HG03103 (cell line): ENCODE results near the gene CILP.
"Not testable (repeated sequence)": the region's sequence is repeated elsewhere in the genome, so short reads cannot be mapped to it uniquely, and the experiment has no call there.

Source experiments
- ATAC-seq: cut with Tn5 transposase; IDR thresholded peaks from one replicate; pipeline ENCODE4 v1.9.1; 2021; ENCODE audit warnings: low read depth; ENCODE audit not compliant: unreplicated experiment

The CILP gene

DNA sequence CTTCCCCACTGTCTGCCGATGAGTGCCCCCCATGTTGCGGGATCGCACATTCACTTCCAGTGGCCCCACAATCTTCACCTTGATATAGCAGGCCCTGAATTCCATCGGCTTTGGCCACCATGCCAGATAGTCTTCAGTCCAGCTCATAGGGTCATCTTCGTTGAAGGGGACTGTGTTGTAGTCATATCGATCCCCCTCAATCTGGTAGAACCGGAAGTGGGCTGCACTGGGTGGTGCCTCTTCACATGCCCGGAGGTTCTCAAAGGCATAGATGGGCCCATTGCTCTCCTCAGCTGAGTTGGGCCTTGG is 14.0 kb downstream of the CILP start:
- ATAC-seq = no peak

GRCh38 chr15:65196637-65197336 is 14.5 kb downstream of the CILP start:
- ATAC-seq = no peak

- ATAC-seq = no peak
Measured at GRCh38 chr15:65195548-65195923, 15.7 kb downstream of the CILP start.

DNA sequence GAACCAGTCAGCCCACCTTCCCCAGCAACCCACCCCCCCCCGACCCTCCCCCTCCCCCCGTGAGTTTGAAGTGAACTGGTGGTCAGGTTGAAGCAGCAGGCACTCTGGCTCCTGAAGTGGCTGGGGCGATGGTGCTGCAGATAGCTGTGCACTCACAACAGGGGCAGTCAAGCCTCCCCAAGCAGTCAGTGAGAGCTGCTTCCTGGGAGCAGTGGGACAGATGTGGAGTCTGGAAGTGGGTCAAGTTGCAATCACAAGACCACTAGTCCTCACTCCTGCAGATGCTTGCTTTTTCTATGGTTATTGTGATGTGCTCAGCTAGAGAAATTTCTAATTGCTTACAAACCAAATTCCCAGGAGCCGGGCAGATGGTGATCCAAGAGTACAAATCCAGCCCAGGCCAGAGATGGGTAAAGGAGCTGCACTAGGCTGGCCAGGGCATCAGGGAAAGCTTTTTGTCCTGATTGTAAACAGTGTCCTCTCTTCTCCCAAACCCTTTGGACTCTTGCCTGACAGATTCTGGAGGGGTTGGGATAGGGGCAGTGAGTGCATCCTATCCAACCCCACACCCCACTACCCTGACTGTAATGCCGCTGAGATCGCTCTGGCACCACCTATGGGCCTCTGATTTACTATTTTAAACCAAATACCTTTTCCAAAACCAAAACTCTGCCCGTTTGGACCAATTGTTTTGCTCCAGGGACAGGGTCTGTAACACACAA is 16.3 kb downstream of the CILP start:
- no peak for ATAC-seq

DNA sequence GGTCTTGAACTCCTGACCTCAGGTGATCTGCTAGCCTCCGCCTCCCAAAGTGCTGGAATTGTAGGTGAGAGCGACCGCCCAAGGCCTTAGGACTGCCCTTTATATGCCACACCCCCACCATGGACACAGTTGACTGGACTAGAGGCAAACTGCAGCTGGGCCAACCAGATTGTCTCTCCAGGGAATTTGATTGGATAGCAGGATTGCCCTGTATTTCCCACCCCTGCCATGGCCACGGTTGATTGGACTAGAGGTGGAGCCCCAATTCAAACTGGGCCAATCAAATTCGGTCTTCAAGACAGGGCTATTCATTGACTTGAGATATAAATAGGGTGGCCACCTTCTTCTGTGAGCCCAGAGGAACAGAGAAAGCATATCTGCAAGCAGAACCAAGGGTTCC is 19.3 kb downstream of the CILP start:
- ATAC-seq = no peak

- no peak for ATAC-seq
Measured at GRCh38 chr15:65189102-65189740, 22.1 kb downstream of the CILP start.

GRCh38 chr15:65188472-65188871 is 22.8 kb downstream of the CILP start:
- not testable (repeated sequence) for ATAC-seq

GRCh38 chr15:65184868-65185717 is 26.2 kb downstream of the CILP start, which contains the start of gene CLPX:
Gene CLPX (minus strand): TSS chr15:65185342. CDS start chr15:65185153, 189 bp downstream.
- peak; percentile 67 for ATAC-seq

DNA sequence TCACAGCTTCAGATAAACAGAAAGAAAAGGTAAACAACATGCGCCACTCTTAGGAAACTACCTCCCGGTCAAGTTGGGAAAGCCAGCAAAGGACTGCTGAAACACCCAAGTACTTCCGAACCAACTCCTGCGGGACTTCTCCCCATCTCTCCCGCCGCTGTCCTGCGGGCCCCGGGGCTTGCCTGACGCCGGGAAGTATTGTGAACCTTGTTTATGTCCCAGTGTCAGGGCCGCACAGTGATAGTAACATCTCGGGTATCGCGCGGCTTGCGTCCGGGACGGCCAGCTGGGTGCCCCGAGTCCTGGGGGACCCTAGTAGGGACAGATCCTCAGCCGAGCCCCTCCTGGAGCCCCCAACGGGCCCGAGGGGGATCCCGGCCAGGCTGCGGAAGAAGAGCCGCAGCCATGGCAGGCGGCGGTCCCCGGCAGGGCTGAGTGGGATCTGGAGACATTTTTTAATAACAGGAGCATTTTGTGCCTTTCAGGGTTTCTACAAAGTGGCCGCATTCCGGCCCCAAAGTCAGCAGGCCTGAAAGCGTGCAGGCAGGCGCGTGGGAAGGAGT is 26.9 kb downstream of the CILP start:
- no peak for ATAC-seq

DNA sequence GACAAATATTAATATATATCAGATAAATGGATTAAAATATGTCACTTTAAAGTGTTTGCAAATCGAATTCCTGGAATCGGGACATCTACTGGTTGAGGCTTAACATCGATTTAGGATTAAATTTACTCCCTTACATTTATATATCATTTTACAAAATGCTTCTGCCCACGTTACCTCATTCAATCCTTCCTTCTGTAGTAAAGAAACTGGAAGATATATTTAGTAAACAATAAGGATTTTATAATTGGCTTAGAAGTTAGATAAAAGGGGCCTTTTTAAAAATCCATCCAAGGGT is 27.5 kb downstream of the CILP start:
- no peak for ATAC-seq

DNA sequence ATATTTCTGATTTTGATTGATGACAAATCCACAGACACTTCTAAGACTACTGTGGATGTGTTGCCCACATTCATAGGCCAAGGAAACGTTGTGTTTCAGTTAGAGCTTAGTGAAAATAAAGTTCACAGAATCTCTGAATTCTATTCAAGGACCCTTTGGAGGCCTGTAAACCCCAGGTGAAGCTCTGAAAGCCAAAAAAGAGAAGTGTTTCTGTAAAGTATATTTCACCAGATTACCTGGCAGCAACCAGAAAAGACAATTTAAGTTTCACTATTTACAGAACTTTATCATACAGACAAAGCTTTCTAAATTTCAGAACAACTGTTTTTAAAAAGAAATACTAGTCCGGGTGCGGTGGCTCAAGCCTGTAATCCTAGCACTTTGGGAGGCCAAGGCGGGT is 28.7 kb downstream of the CILP start:
- ATAC-seq = no peak

GRCh38 chr15:65181582-65182353 is 29.5 kb downstream of the CILP start:
- ATAC-seq = not testable (repeated sequence)

DNA sequence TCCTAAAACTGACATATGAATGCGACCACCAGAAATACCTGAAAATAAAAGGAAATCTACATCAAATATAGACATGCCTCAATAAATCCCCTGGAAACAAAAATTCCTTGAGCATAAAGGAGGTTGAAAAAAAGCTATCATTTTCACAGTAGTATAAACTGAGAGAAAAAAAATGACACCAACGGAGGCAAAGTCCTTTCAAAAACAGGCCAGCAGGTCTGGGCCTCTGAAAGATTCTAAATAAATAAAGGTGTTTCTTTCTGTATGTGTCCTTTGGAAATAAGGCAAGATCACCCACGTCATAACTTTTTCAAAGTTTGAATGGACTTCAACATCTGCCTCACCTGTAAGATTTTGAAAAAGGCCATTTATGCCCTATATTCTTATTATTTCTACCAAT is 31.1 kb downstream of the CILP start:
- ATAC-seq = no peak

DNA sequence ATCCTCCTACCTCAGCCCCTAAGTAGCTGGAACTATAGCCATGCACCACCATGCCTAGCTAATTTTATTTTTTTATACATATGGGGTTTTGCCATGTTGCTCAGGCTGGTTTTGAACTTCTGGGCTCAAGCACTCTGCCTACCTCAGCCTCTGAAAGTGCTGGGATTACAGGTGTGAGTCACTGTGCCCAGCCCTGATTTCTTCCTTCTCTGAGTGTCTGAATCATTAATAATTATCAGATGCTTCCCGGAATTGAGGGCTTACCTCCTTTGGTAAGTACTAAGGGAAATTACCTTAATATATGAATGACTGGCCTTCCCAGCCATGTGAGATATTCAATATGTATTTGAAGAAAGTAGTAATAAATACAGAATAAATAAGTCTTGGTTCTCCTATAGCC is 33.4 kb downstream of the CILP start:
- ATAC-seq = no peak

DNA sequence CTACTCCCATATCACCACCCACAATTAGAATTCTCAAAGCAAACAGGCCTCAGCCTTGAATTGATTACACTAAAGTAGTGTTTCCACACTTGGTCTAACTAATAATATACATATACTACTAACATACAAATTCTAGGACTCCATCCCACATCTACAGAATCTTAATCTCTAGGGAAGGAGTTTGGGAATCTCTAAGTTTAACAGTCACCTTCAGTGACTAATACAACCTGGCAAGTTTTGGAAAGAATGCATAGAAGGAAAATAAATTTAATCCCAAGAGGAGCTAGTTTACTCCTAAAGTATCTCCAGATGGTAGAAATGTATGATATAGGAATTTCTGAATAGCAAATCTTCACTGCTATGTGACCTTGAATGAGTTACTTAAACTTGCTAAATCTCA is 35.2 kb downstream of the CILP start:
- no peak for ATAC-seq

- no peak for ATAC-seq
Measured at GRCh38 chr15:65175511-65175910, 35.8 kb downstream of the CILP start.

DNA sequence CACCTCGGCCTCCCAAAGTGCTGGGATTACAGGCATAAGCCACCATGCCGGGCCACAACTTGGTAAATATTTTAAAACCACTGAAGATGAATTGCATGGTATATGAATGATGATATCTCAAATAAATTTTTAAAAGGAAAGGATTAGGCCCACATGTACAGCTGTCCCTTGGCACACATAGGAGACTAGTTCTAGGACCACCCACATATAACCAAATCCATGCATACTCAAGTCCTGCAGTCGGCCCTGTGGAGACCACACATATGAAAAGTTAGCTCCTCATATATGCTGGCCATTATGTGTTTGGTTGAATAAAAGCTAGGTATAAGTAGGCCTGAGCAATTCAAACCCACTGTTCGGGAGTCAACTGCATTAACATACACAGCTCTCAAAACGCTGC is 36.8 kb downstream of the CILP start:
- no peak for ATAC-seq

DNA sequence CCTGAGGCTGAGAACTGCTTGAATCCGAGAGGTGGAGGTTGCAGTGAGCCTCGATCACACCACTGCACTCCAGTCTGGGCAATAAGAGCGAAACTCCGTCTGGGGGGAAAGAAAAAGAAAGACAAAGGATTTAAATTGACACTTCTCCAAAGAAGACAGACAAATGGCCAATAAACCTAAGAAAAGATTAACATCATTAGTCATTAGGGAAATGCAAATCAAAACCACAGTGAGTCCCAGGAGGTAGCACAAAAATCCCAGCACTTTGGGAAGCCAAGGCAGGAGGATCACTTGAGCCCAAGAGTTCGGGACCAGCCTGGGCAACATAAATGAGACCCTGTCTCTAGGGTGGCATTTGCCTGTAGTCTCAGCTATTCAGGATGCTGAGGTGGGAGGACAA is 38.7 kb downstream of the CILP start:
- no peak for ATAC-seq

DNA sequence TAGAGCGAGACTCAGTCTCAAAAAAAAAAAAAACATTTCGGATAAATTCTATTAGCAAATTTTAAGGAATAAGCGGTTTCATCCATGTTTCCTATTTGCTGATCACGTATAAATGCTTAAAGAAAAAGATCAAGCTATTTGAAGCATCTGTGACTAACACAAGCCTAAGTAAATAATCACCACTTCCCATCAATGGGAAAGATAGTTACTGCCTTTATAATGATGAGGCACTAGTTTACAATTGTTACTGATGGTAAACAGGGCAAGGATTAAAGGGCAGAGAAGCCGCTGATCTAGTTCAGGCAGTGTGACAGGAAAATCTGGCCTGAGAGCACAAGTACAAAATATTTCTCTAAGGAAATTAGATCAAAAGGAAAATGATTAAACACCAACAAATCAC is 39.8 kb downstream of the CILP start:
- no peak for ATAC-seq

DNA sequence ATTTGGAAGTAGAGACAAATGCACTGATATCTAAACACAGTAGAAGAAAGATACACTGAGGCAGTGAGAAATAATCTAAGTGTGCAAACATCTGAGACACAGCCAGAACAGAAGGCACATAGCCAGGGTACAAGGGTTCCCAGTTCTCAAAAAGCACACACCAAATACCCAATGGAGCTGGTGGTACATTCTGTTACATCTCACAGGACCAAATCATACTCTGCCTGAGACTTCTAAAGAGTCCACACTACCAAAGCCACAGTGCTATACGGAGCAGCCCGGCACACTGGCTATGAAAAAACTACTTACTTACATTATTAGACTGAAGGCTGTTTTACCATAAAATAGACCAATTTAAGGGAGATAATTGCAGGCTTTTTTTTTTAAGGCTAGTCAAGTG is 45.4 kb downstream of the CILP start:
- no peak for ATAC-seq
